Parathyroid adenoma (tissue), 2 donors: Measurements from ENCODE around the gene ENPP6.

Source experiments
- H2AFZ ChIP-seq: fragments of 300-600 bp; sonication (generic); one replicate; pipeline ENCODE4 v1.7.0; 2017; ENCODE audit warnings: antibody characterized with exemption, mild to moderate bottlenecking
- H3K27ac ChIP-seq: fragments of 300-600 bp; sonication (generic); one replicate; pipeline ENCODE4 v1.7.0; 2017
- H3K27me3 ChIP-seq: fragments of 300-600 bp; sonication (generic); one replicate; pipeline ENCODE4 v1.7.0; 2017; ENCODE audit warnings: low read length; ENCODE audit not compliant: control insufficient read depth, insufficient read depth
- H3K36me3 ChIP-seq: fragments of 300-600 bp; sonication (generic); one replicate; pipeline ENCODE4 v1.7.0; 2017; ENCODE audit warnings: low read length; ENCODE audit not compliant: control insufficient read depth, insufficient read depth
- H3K4me1 ChIP-seq: fragments of 300-600 bp; sonication (generic); one replicate; pipeline ENCODE4 v1.7.0; 2017; ENCODE audit warnings: control low read depth
- H3K4me2 ChIP-seq: fragments of 300-600 bp; sonication (generic); one replicate; pipeline ENCODE4 v1.7.0; 2017; ENCODE audit warnings: low read length
- H3K4me3 ChIP-seq: fragments of 300-600 bp; sonication (generic); one replicate; pipeline ENCODE4 v1.7.0; 2017; ENCODE audit warnings: low read depth, low read length
- H3K79me2 ChIP-seq: fragments of 300-600 bp; sonication (generic); one replicate; pipeline ENCODE4 v1.7.0; 2017; ENCODE audit warnings: control low read depth
- H3K9ac ChIP-seq: fragments of 300-600 bp; sonication (generic); one replicate; pipeline ENCODE4 v1.7.0; 2017; ENCODE audit warnings: mild to moderate bottlenecking
- H3K9me3 ChIP-seq: fragments of 300-600 bp; sonication (generic); one replicate; pipeline ENCODE4 v1.7.0; 2017; ENCODE audit warnings: low read length; ENCODE audit not compliant: control insufficient read depth
- CTCF ChIP-seq: fragments of 300-600 bp; sonication (generic); IDR thresholded peaks from one replicate; pipeline ENCODE4 v1.7.0; 2017; ENCODE audit warnings: antibody characterized with exemption, mild to moderate bottlenecking
- donor health status: primary hyperparathyroidism.

ENPP6 gene

GRCh38 chr4:184099000-184099399, 118.7 kb downstream of the ENPP6 start:
- no peak for TF ChIP-seq CTCF
- Histone ChIP-seq H3K9me3 (no peaks in the 10 kb centered on the region), H3K4me2 (no peak overlapping the region), H2AFZ (no peak overlapping the region), H3K27ac (no peak overlapping the region), H3K27me3 (no peaks in the 10 kb centered on the region), H3K36me3 (no peaks in the 10 kb centered on the region), H3K4me3 (no peak overlapping the region), H3K9ac (no peak overlapping the region), H3K4me1 (no peaks in the 10 kb centered on the region), H3K79me2 (no peaks in the 10 kb centered on the region)

- Histone ChIP-seq H2AFZ (no peak overlapping the region), H3K27me3 (no peaks in the 10 kb centered on the region), H3K9ac (no peak overlapping the region), H3K4me3 (no peak overlapping the region), H3K9me3 (no peaks in the 10 kb centered on the region), H3K4me2 (no peak overlapping the region), H3K27ac (no peak overlapping the region), H3K4me1 (no peaks in the 10 kb centered on the region), H3K36me3 (no peaks in the 10 kb centered on the region), H3K79me2 (no peaks in the 10 kb centered on the region)
- TF ChIP-seq CTCF: no peak
Measured at GRCh38 chr4:184097815-184098214, 119.9 kb downstream of the ENPP6 start.

GRCh38 chr4:184097241-184097605, 120.5 kb downstream of the ENPP6 start:
- Histone ChIP-seq H3K9me3 (no peaks in the 10 kb centered on the region), H3K27me3 (no peaks in the 10 kb centered on the region), H3K4me2 (no peak overlapping the region), H2AFZ (no peak overlapping the region), H3K4me1 (no peaks in the 10 kb centered on the region), H3K4me3 (no peak overlapping the region), H3K79me2 (no peaks in the 10 kb centered on the region), H3K36me3 (no peaks in the 10 kb centered on the region), H3K27ac (no peak overlapping the region), H3K9ac (no peak overlapping the region)
- no peak for TF ChIP-seq CTCF

GRCh38 chr4:184096561-184097240, 121.0 kb downstream of the ENPP6 start:
- Histone ChIP-seq H3K4me3 (no peak overlapping the region), H3K27ac (no peak overlapping the region)

More at GRCh38 chr4:184096561-184097240, 121.0 kb downstream of the ENPP6 start:
- Histone ChIP-seq H3K79me2 (no peaks in the 10 kb centered on the region), H3K9ac (no peak overlapping the region), H3K27me3 (no peaks in the 10 kb centered on the region), H3K9me3 (no peaks in the 10 kb centered on the region), H3K36me3 (no peaks in the 10 kb centered on the region), H2AFZ (no peak overlapping the region), H3K4me1 (no peaks in the 10 kb centered on the region), H3K4me2 (no peak overlapping the region)
- TF ChIP-seq CTCF: no peak
